ENCODE measurements around the gene DPAGT1.

GRCh38 chr11:119094816-119095065, 6.9 kb downstream of the DPAGT1 start:
- TF ChIP-seq REST (IDR thresholded peaks at IDR 0.05; ENCODE audit: insufficient read depth in 1 of 2, low read depth in 2 of 2, low read length in 2 of 2) (no peak), TAF1 (IDR thresholded peaks at IDR 0.05; ENCODE audit: borderline replicate concordance, insufficient read depth, low read length) (no peak), POLR2AphosphoS5 (IDR thresholded peaks at IDR 0.05; ENCODE audit: low read depth, low read length) (no peak)
